HFFc6 (cell line): Measurements from ENCODE around the gene CNTNAP5. TPM values are rescaled to one million over a fixed set of nuclear protein-coding genes. Genes with fewer than 3 reads are reported as not detected.

ENCODE experiments used
- DNase-seq: peaks from one replicate; pipeline ENCODE4 v3.0.0-alpha.2; 2018
- H3K27ac Mint-ChIP-seq: 2 replicates; pipeline ENCODE4 v1.8.0; 2020; ENCODE audit warnings: mild to moderate bottlenecking, mixed read lengths
- H3K27me3 Mint-ChIP-seq: 2 replicates; pipeline ENCODE4 v1.8.0; 2021; ENCODE audit warnings: mild to moderate bottlenecking, moderate library complexity, mixed read lengths; ENCODE audit not compliant: insufficient read depth
- H3K36me3 Mint-ChIP-seq: 2 replicates; pipeline ENCODE4 v1.8.0; 2021; ENCODE audit warnings: low read depth, mixed read lengths
- H3K4me1 Mint-ChIP-seq: 2 replicates; pipeline ENCODE4 v1.8.0; 2020; ENCODE audit warnings: low read depth, mixed read lengths
- H3K4me3 Mint-ChIP-seq: 2 replicates; pipeline ENCODE4 v1.8.0; 2020; ENCODE audit warnings: mild to moderate bottlenecking, moderate library complexity, mixed read lengths
- H3K9me3 Mint-ChIP-seq: 2 replicates; pipeline ENCODE4 v1.8.0; 2020; ENCODE audit warnings: mild to moderate bottlenecking, mixed read lengths
- CTCF ChIP-seq: fragments of 200-600 bp; sonication (generic); IDR thresholded peaks from 2 replicates; pipeline ENCODE4 v1.5.0; 2021; ENCODE audit warnings: antibody characterized with exemption, mild to moderate bottlenecking
- total RNA-seq, 6 experiments: library from RNA; stranded (reverse); fragmentation: NEBNext Ultra II Directional; extraction: Animal tissue kit (Norgen Biotek cat#: 25700); gene quantifications; 2 replicates in 1 of 6; 3 replicates in 5 of 6; pipeline ENCODE4 v1.2.3, GENCODE V29; 2021

CNTNAP5 gene
- total RNA-seq, 6 experiments from 2014 or later = not detected

- Mint-ChIP-seq H3K4me1 (no peaks in the 10 kb centered on the region), H3K36me3 (0 out of 2 replicates have a peak, but pooled peaks cover 7% of the 10 kb centered on the region), H3K4me3 (no peak overlapping the region), H3K27ac (no peak overlapping the region), H3K9me3 (peaks cover 45% of the 10 kb centered on the region), H3K27me3 (no peaks in the 10 kb centered on the region)
- TF ChIP-seq CTCF = no peak
- DNase-seq = no peak
Observed at GRCh38 chr2:124814968-124815745, 790.1 kb downstream of the CNTNAP5 start.

- Mint-ChIP-seq H3K36me3 (0 out of 2 replicates have a peak, but pooled peaks cover 7% of the 10 kb centered on the region), H3K4me1 (no peaks in the 10 kb centered on the region), H3K4me3 (no peak overlapping the region), H3K27ac (no peak overlapping the region), H3K9me3 (peaks cover 47% of the 10 kb centered on the region), H3K27me3 (no peaks in the 10 kb centered on the region)
- no peak for DNase-seq
- TF ChIP-seq CTCF = no peak
Observed at GRCh38 chr2:124816007-124816406, 790.9 kb downstream of the CNTNAP5 start.

- H3K9me3 Mint-ChIP-seq = peaks cover 50% of the 10 kb centered on the region
- DNase-seq = no peak
- H3K27me3 Mint-ChIP-seq = no peaks in the 10 kb centered on the region
- no peak overlapping the region for H3K27ac Mint-ChIP-seq
- no peak overlapping the region for H3K4me3 Mint-ChIP-seq
- H3K36me3 Mint-ChIP-seq = no peaks in the 10 kb centered on the region
- no peak for TF ChIP-seq CTCF
- H3K4me1 Mint-ChIP-seq = no peaks in the 10 kb centered on the region
Observed at GRCh38 chr2:124822516-124822915, 797.4 kb downstream of the CNTNAP5 start.

- Mint-ChIP-seq H3K4me1 (no peaks in the 10 kb centered on the region), H3K36me3 (no peaks in the 10 kb centered on the region), H3K27me3 (no peaks in the 10 kb centered on the region), H3K4me3 (no peak overlapping the region), H3K9me3 (peaks cover 44% of the 10 kb centered on the region), H3K27ac (no peak overlapping the region)
- DNase-seq = no peak
- no peak for TF ChIP-seq CTCF
Observed at GRCh38 chr2:124824441-124824840, 799.4 kb downstream of the CNTNAP5 start.

- no peak for TF ChIP-seq CTCF
- Mint-ChIP-seq H3K4me3 (no peak overlapping the region), H3K27ac (no peak overlapping the region), H3K9me3 (peaks cover 38% of the 10 kb centered on the region), H3K36me3 (no peaks in the 10 kb centered on the region), H3K27me3 (no peaks in the 10 kb centered on the region), H3K4me1 (no peaks in the 10 kb centered on the region)
- DNase-seq = no peak
Observed at GRCh38 chr2:124832521-124832920, 807.4 kb downstream of the CNTNAP5 start.
